HepG2 (cell line): ENCODE results near the gene EIF2AK2. TPM values are rescaled to one million over a fixed set of nuclear protein-coding genes. Genes with fewer than 3 reads are reported as not detected.

Experiments
- BORCS8-MEF2B ChIP-seq: sonication (generic); formaldehyde crosslinking; IDR thresholded peaks from 2 replicates; pipeline ENCODE4 v1.8.0; 2022; ENCODE audit warnings: mild to moderate bottlenecking, missing genetic modification reagents
- EZH2 ChIP-seq: conservative IDR thresholded peaks from 2 replicates; pipeline ENCODE4 v1.6.1; 2012; ENCODE audit warnings: mild to moderate bottlenecking, low read depth, low read length, moderate library complexity
- FOXK2 ChIP-seq: fragments of 450-650 bp; IDR thresholded peaks from 2 replicates; pipeline ENCODE4 v1.6.1; 2016
- KDM3A ChIP-seq: IDR thresholded peaks from 2 replicates; pipeline ENCODE4 v1.6.1; 2018; ENCODE audit warnings: low read depth, missing compliant biosample characterization
- KDM6A ChIP-seq: IDR thresholded peaks from 2 replicates; pipeline ENCODE4 v1.6.1; 2016; ENCODE audit warnings: low read depth
- MYNN ChIP-seq: sonication (generic); formaldehyde crosslinking; IDR thresholded peaks from 2 replicates; pipeline ENCODE4 v1.4.0; 2020; ENCODE audit warnings: mild to moderate bottlenecking, low read depth, missing genetic modification reagents
- NFATC3 ChIP-seq: sonication (generic); formaldehyde crosslinking; IDR thresholded peaks from 2 replicates; pipeline ENCODE4 v1.5.1; 2020; ENCODE audit warnings: mild to moderate bottlenecking, missing genetic modification reagents
- NONO ChIP-seq, 2 experiments: fragments of 450-650 bp in 1 of 2; sonication (generic) in 1 of 2; formaldehyde crosslinking in 1 of 2; IDR thresholded peaks in 1 of 2; conservative IDR thresholded peaks in 1 of 2; 2 replicates each; pipeline versions ENCODE4 v1.6.1 to v1.8.0; 2017 to 2022; ENCODE audit warnings: mild to moderate bottlenecking in 1 of 2, missing genetic modification reagents in 1 of 2, moderate library complexity in 1 of 2
- RFXAP ChIP-seq: sonication (generic); formaldehyde crosslinking; IDR thresholded peaks from 2 replicates; pipeline ENCODE4 v1.4.0; 2020; ENCODE audit warnings: missing genetic modification reagents, borderline replicate concordance
- TAF1 ChIP-seq: sonication (generic); formaldehyde crosslinking; IDR thresholded peaks from 2 replicates; pipeline ENCODE4 v1.4.0; 2020; ENCODE audit warnings: missing genetic modification reagents
- U2AF1 ChIP-seq: fragments of 200-400 bp; formaldehyde crosslinking; optimal IDR thresholded peaks from 2 replicates; pipeline ENCODE3; 2017; ENCODE audit warnings: mild to moderate bottlenecking, low read depth, low read length
- ZBTB42 ChIP-seq: sonication (generic); formaldehyde crosslinking; IDR thresholded peaks from 2 replicates; pipeline ENCODE4 v1.5.0; 2020; ENCODE audit warnings: mild to moderate bottlenecking, missing genetic modification reagents
- ZFP41 ChIP-seq: sonication (generic); formaldehyde crosslinking; IDR thresholded peaks from 2 replicates; pipeline ENCODE4 v1.4.0; 2020; ENCODE audit warnings: mild to moderate bottlenecking, missing genetic modification reagents, borderline replicate concordance
- ZNF180 ChIP-seq: sonication (generic); formaldehyde crosslinking; IDR thresholded peaks from 2 replicates; pipeline ENCODE4 v1.4.0; 2020; ENCODE audit warnings: low read depth, missing genetic modification reagents, borderline replicate concordance
- ZNF207 ChIP-seq: fragments of 450-650 bp; IDR thresholded peaks from 2 replicates; pipeline ENCODE4 v1.6.1; 2016; ENCODE audit warnings: antibody characterized with exemption, borderline replicate concordance
- ZNF24 ChIP-seq: fragments of 450-650 bp; IDR thresholded peaks from 2 replicates; pipeline ENCODE4 v1.6.1; 2017; ENCODE audit warnings: antibody characterized with exemption, mild to moderate bottlenecking
- ZNF75D ChIP-seq: sonication (generic); formaldehyde crosslinking; IDR thresholded peaks from 2 replicates; pipeline ENCODE4 v1.8.1; 2023; ENCODE audit warnings: missing genetic modification reagents, mild to moderate bottlenecking, borderline replicate concordance
- polyA plus RNA-seq, 8 experiments: library from polyadenylated mRNA; depleted of rRNA in 3 of 8; stranded (reverse) in 7 of 8; unstranded in 1 of 8; fragments of >200 nt; fragmentation: Illumina TruSeq in 4 of 8; extraction: Trizol in 4 of 8; gene quantifications; 2 replicates each; pipeline versions ENCODE4 v1.2.1 to v1.2.3, GENCODE V29; 2011 to 2016; ENCODE audit warnings: low read depth in 4 of 8, missing spikeins in 1 of 8, mixed read lengths in 1 of 8; ENCODE audit not compliant: insufficient read depth in 1 of 8
- total RNA-seq, 5 experiments: library from RNA; depleted of rRNA; stranded (reverse); fragments of >200 nt; fragmentation: Illumina TruSeq; extraction: Trizol; gene quantifications; 2 replicates each; pipeline ENCODE4 v1.2.3, GENCODE V29; 2016; ENCODE audit warnings: low read depth in 1 of 5
- TF ChIP-seq, protein P1 (sequence below), 2 experiments: sonication (generic) in 1 of 2; formaldehyde crosslinking in 1 of 2; IDR thresholded peaks; 2 replicates each; pipeline versions ENCODE4 v1.5.1 to v1.6.1; 2011 to 2020; ENCODE audit warnings: borderline replicate concordance in 1 of 2, low read depth in 1 of 2, low read length in 1 of 2, mild to moderate bottlenecking in 1 of 2, missing genetic modification reagents in 1 of 2, moderate library complexity in 1 of 2
- TF ChIP-seq, protein P2 (sequence below): sonication (generic); formaldehyde crosslinking; IDR thresholded peaks from 2 replicates; pipeline ENCODE4 v1.4.0; 2020; ENCODE audit warnings: missing genetic modification reagents, borderline replicate concordance
- TF ChIP-seq, protein P3 (sequence below): sonication (generic); formaldehyde crosslinking; IDR thresholded peaks from 2 replicates; pipeline ENCODE4 v1.4.0; 2020; ENCODE audit warnings: missing genetic modification reagents

EIF2AK2 gene
- total and polyA plus RNA-seq, 2 of the 13 experiments (the other 11 are each of a cell fraction or from before 2014, with no cell fraction given) = 10.2 to 26.1 TPM

DNA sequence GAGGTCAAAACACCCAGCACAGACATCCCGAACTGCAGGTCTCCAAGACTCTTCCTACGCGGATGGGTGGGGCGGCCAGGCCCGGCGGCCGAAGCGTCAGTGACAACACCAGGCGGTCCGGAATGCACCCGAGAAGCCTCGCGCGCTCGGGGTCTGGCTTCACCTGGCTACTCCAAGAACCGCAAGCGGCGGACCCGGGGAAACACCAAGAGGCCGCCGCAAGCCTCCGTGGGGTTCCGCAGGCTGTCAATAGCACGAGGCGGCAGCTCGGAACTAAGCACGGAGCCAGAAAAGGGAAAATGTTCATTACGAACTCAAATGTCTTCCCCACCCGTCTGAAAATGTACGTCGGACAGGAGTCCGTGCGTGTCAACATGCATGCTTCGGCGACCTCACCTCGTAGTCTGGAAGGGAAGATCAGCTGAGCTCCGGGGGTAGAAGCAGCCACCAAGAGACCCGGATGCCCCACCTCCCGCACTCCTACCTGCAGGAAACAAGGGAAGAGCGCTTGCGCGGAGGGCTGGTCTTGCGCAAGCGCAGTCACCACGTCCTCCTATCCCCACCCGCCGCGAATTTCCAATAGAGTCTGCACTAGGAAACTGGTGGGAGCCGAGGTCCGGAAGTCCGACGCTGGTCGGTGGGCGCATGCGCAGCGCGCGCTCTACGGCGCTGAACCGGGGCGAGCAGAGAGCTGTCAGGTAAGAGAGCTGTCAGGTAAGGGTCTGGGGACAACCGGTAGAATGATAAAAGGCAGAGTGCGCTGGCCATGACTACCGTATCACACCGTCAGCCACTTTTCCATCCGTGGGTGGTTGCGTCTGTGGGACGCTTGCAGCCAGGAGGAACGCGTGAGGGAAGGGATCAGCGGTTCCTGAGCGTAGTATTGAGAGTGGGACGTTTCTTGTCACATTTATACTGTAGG, 72.6 kb downstream of the EIF2AK2 start, which contains the start of the genes GPATCH11 and HEATR5B (continued):
- TF ChIP-seq, protein P1, sequence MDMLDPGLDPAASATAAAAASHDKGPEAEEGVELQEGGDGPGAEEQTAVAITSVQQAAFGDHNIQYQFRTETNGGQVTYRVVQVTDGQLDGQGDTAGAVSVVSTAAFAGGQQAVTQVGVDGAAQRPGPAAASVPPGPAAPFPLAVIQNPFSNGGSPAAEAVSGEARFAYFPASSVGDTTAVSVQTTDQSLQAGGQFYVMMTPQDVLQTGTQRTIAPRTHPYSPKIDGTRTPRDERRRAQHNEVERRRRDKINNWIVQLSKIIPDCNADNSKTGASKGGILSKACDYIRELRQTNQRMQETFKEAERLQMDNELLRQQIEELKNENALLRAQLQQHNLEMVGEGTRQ (IDR thresholded peaks at IDR 0.05; ENCODE audit: low read depth, low read length) = no peak
- TF ChIP-seq, protein P1 (CRISPR knock-in tag; IDR thresholded peaks at IDR 0.05; ENCODE audit: borderline replicate concordance) = no peak
- 0 out of 2 replicates have a peak, but pooled peaks have one; percentile 8 for TF ChIP-seq KDM6A
- peak; percentile 48; the same call in 1 of the 2 replicates for TF ChIP-seq BORCS8-MEF2B
- no peak for TF ChIP-seq NONO (IDR thresholded peaks at IDR 0.05)
- peak; percentile 71 for TF ChIP-seq NONO (CRISPR knock-in tag; conservative IDR thresholded peaks at IDR 0.05)
- TF ChIP-seq, protein P2, sequence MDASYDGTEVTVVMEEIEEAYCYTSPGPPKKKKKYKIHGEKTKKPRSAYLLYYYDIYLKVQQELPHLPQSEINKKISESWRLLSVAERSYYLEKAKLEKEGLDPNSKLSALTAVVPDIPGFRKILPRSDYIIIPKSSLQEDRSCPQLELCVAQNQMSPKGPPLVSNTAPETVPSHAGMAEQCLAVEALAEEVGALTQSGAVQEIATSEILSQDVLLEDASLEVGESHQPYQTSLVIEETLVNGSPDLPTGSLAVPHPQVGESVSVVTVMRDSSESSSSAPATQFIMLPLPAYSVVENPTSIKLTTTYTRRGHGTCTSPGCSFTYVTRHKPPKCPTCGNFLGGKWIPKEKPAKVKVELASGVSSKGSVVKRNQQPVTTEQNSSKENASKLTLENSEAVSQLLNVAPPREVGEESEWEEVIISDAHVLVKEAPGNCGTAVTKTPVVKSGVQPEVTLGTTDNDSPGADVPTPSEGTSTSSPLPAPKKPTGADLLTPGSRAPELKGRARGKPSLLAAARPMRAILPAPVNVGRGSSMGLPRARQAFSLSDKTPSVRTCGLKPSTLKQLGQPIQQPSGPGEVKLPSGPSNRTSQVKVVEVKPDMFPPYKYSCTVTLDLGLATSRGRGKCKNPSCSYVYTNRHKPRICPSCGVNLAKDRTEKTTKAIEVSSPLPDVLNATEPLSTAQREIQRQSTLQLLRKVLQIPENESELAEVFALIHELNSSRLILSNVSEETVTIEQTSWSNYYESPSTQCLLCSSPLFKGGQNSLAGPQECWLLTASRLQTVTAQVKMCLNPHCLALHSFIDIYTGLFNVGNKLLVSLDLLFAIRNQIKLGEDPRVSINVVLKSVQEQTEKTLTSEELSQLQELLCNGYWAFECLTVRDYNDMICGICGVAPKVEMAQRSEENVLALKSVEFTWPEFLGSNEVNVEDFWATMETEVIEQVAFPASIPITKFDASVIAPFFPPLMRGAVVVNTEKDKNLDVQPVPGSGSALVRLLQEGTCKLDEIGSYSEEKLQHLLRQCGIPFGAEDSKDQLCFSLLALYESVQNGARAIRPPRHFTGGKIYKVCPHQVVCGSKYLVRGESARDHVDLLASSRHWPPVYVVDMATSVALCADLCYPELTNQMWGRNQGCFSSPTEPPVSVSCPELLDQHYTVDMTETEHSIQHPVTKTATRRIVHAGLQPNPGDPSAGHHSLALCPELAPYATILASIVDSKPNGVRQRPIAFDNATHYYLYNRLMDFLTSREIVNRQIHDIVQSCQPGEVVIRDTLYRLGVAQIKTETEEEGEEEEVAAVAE = peak; percentile 53; the same call in 1 of the 2 replicates
- no peak for TF ChIP-seq EZH2
- TF ChIP-seq ZNF180 (CRISPR knock-in tag) = no peak
- TF ChIP-seq FOXK2 = peak; percentile 91; the same call in 1 of the 2 replicates
- no peak for TF ChIP-seq ZNF75D (CRISPR knock-in tag)
- TF ChIP-seq RFXAP (CRISPR knock-in tag) = peak; percentile 78
- peak; percentile 52; the same call in 1 of the 2 replicates for TF ChIP-seq KDM3A (CRISPR knock-in tag)
- no peak for TF ChIP-seq ZNF24
- TF ChIP-seq NFATC3 = peak; percentile 94; the same call in 1 of the 2 replicates
- no peak for TF ChIP-seq ZBTB42 (CRISPR knock-in tag)
- TF ChIP-seq TAF1 (CRISPR knock-in tag) = peak; percentile 81
- TF ChIP-seq, protein P3, sequence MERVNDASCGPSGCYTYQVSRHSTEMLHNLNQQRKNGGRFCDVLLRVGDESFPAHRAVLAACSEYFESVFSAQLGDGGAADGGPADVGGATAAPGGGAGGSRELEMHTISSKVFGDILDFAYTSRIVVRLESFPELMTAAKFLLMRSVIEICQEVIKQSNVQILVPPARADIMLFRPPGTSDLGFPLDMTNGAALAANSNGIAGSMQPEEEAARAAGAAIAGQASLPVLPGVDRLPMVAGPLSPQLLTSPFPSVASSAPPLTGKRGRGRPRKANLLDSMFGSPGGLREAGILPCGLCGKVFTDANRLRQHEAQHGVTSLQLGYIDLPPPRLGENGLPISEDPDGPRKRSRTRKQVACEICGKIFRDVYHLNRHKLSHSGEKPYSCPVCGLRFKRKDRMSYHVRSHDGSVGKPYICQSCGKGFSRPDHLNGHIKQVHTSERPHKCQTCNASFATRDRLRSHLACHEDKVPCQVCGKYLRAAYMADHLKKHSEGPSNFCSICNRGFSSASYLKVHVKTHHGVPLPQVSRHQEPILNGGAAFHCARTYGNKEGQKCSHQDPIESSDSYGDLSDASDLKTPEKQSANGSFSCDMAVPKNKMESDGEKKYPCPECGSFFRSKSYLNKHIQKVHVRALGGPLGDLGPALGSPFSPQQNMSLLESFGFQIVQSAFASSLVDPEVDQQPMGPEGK (CRISPR knock-in tag) = peak; percentile 64; the same call in 1 of the 2 replicates
- no peak for TF ChIP-seq ZNF207
- 0 out of 2 replicates have a peak, but pooled peaks have one; percentile 22 for TF ChIP-seq ZFP41 (CRISPR knock-in tag)
- 0 out of 2 replicates have a peak, but pooled peaks have one; percentile 46 for TF ChIP-seq MYNN
- TF ChIP-seq U2AF1 = no peak
